Activated T-cell treated with anti-CD3 and anti-CD28 coated beads, Interleukin-2, amount 50 U/mL, for 24 hours (primary cell): ENCODE measurements around the gene VCY.
"Not testable (repeated sequence)": the region's sequence is repeated elsewhere in the genome, so short reads cannot be mapped to it uniquely, and the experiment has no call there.

Experiments
- DNase-seq: peaks from one replicate; pipeline ENCODE4 v3.0.0-alpha.2; 2020
- H3K27ac Mint-ChIP-seq: 2 replicates; pipeline ENCODE4 v1.8.0; 2020; ENCODE audit warnings: mild to moderate bottlenecking, mixed read lengths
- H3K27me3 Mint-ChIP-seq: 2 replicates; pipeline ENCODE4 v1.8.0; 2020; ENCODE audit warnings: mixed read lengths
- H3K36me3 Mint-ChIP-seq: 2 replicates; pipeline ENCODE4 v1.8.0; 2020; ENCODE audit warnings: low read depth, mixed read lengths
- H3K4me1 Mint-ChIP-seq: 2 replicates; pipeline ENCODE4 v1.8.0; 2020; ENCODE audit warnings: low read depth, mixed read lengths
- H3K4me3 Mint-ChIP-seq: 2 replicates; pipeline ENCODE4 v1.8.0; 2020; ENCODE audit warnings: mild to moderate bottlenecking, moderate library complexity, mixed read lengths
- H3K9me3 Mint-ChIP-seq: 2 replicates; pipeline ENCODE4 v1.8.0; 2020; ENCODE audit warnings: mixed read lengths

Gene VCY

GRCh38 chrY:13986373-13986772, at the start of gene VCY:
Gene VCY (minus strand): TSS chrY:13986473. CDS start chrY:13986440, 33 bp downstream.
- H3K27me3 Mint-ChIP-seq, H3K27ac Mint-ChIP-seq, H3K4me1 Mint-ChIP-seq, H3K36me3 Mint-ChIP-seq, H3K9me3 Mint-ChIP-seq, H3K4me3 Mint-ChIP-seq, DNase-seq: not testable (repeated sequence)

- not testable (repeated sequence) for H3K27me3 Mint-ChIP-seq, H3K27ac Mint-ChIP-seq, H3K4me3 Mint-ChIP-seq, H3K36me3 Mint-ChIP-seq, H3K4me1 Mint-ChIP-seq, DNase-seq, H3K9me3 Mint-ChIP-seq
Observed at GRCh38 chrY:14030395-14030794, 44.1 kb upstream of the VCY start.

- H3K4me1 Mint-ChIP-seq, H3K27ac Mint-ChIP-seq, DNase-seq, H3K27me3 Mint-ChIP-seq, H3K36me3 Mint-ChIP-seq, H3K4me3 Mint-ChIP-seq, H3K9me3 Mint-ChIP-seq: not testable (repeated sequence)
Observed at GRCh38 chrY:14011916-14012315, 25.6 kb upstream of the VCY start.

GRCh38 chrY:13942406-13942805, 43.9 kb downstream of the VCY start:
- DNase-seq, H3K4me3 Mint-ChIP-seq, H3K4me1 Mint-ChIP-seq, H3K27me3 Mint-ChIP-seq, H3K9me3 Mint-ChIP-seq, H3K27ac Mint-ChIP-seq, H3K36me3 Mint-ChIP-seq: not testable (repeated sequence)
